Naive thymus-derived CD4-positive, alpha-beta T cell (primary cell): ENCODE data around the gene SMARCAL1. TPM values are rescaled to one million over a fixed set of nuclear protein-coding genes. Genes with fewer than 3 reads are reported as not detected.
"Not testable (repeated sequence)": the region's sequence is repeated elsewhere in the genome, so short reads cannot be mapped to it uniquely, and the experiment has no call there.

Experiments used
- ATAC-seq: fragments of 150-1000 bp; cut with Tn5 transposase; 2 replicates; pipeline ENCODE4 v1.10.0; 2021; ENCODE audit warnings: mild to moderate bottlenecking, moderate library complexity
- CTCF ChIA-PET: fragments of 350-600 bp; sonication (Branson Sonifier 250); formaldehyde crosslinking; loops from one replicate; lab custom pipeline; 2021; ENCODE audit warnings: antibody characterized with exemption; lab: Charles Lee
- POLR2A ChIA-PET: fragments of 350-600 bp; sonication (Branson Sonifier 250); formaldehyde crosslinking; loops from one replicate; lab custom pipeline; 2021; ENCODE audit warnings: antibody characterized with exemption, inconsistent platforms; lab: Charles Lee
- DNase-seq, 9 donors: peaks; one replicate each; pipeline versions ENCODE4 v3.0.0 to v3.0.0-alpha.2; 2020 to 2022; ENCODE audit warnings: mixed read lengths in 1 of 9
- H3K27ac ChIP-seq: one replicate; pipeline ENCODE4 v1.7.0; 2013; ENCODE audit warnings: mild to moderate bottlenecking, low read depth, low read length, moderate library complexity
- H3K27me3 ChIP-seq, 2 donors: one replicate each; pipeline ENCODE4 v1.7.0; 2013; ENCODE audit warnings: low read length in 2 of 2, mild to moderate bottlenecking in 2 of 2, moderate library complexity in 2 of 2; ENCODE audit not compliant: control insufficient read depth in 2 of 2, insufficient read depth in 2 of 2
- H3K36me3 ChIP-seq, 3 experiments: 1 replicate in 2 of 3; 2 replicates in 1 of 3; pipeline ENCODE4 v1.7.0; 2013; ENCODE audit warnings: low read length in 3 of 3, mild to moderate bottlenecking in 3 of 3, moderate library complexity in 1 of 3; ENCODE audit not compliant: insufficient read depth in 3 of 3, control insufficient read depth in 2 of 3
- H3K4me1 ChIP-seq, 2 donors: one replicate each; pipeline ENCODE4 v1.7.0; 2013; ENCODE audit warnings: low read length in 2 of 2, mild to moderate bottlenecking in 2 of 2, moderate library complexity in 1 of 2; ENCODE audit not compliant: control insufficient read depth in 2 of 2, insufficient read depth in 2 of 2
- H3K4me3 ChIP-seq: 2 replicates; pipeline ENCODE4 v1.7.0; 2013; ENCODE audit warnings: mild to moderate bottlenecking, low read length
- H3K9me3 ChIP-seq, 3 experiments: 1 replicate in 2 of 3; 2 replicates in 1 of 3; pipeline ENCODE4 v1.7.0; 2013; ENCODE audit warnings: low read length in 3 of 3; ENCODE audit not compliant: control insufficient read depth in 2 of 3
- H3K27ac Mint-ChIP-seq, 9 donors: one replicate each; pipeline ENCODE4 v1.8.0; 2020 to 2022; ENCODE audit warnings: mixed read lengths in 9 of 9, mild to moderate bottlenecking in 8 of 9, moderate library complexity in 5 of 9, inconsistent platforms in 2 of 9
- H3K27me3 Mint-ChIP-seq, 5 donors: one replicate each; pipeline ENCODE4 v1.8.0; 2021 to 2022; ENCODE audit warnings: mixed read lengths in 5 of 5, mild to moderate bottlenecking in 1 of 5
- H3K36me3 Mint-ChIP-seq, 5 donors: one replicate each; pipeline ENCODE4 v1.8.0; 2020 to 2022; ENCODE audit warnings: mixed read lengths in 5 of 5, mild to moderate bottlenecking in 3 of 5, inconsistent platforms in 1 of 5
- H3K4me1 Mint-ChIP-seq, 7 donors: one replicate each; pipeline ENCODE4 v1.8.0; 2020 to 2022; ENCODE audit warnings: mixed read lengths in 7 of 7, mild to moderate bottlenecking in 3 of 7, inconsistent platforms in 1 of 7
- H3K4me3 Mint-ChIP-seq, 10 donors: one replicate each; pipeline ENCODE4 v1.8.0; 2020 to 2022; ENCODE audit warnings: mild to moderate bottlenecking in 10 of 10, mixed read lengths in 10 of 10, moderate library complexity in 6 of 10, inconsistent platforms in 2 of 10
- H3K9me3 Mint-ChIP-seq, 11 donors: one replicate each; pipeline ENCODE4 v1.8.0; 2020 to 2022; ENCODE audit warnings: mixed read lengths in 11 of 11, mild to moderate bottlenecking in 4 of 11, inconsistent platforms in 1 of 11, moderate library complexity in 1 of 11
- intact Hi-C, 2 donors: fragments of 100-400 bp; cut with micrococcal nuclease; formaldehyde crosslinking; loops; one replicate each; pipeline ENCODE4 v1.15.1; 2023
- polyA plus RNA-seq, 2 donors: library from polyadenylated mRNA; unstranded; fragments of 300-500 nt; fragmentation: Illumina TruSeq; gene quantifications; one replicate each; pipeline ENCODE4 v1.2.3, GENCODE V29; 2021
- total RNA-seq, 6 experiments: library from RNA in 5 of 6; stranded (reverse) in 5 of 6; gene quantifications; 1 replicate in 5 of 6; 2 replicates in 1 of 6; pipeline ENCODE4 v1.2.3 and lab custom pipeline; 2021 to 2026

Gene SMARCAL1
- total and polyA plus RNA-seq, 7 experiments from 2014 or later, result 16.2 to 31.2 (median 24.6) TPM

GRCh38 chr2:216379977-216380376 lies 32.3 kb upstream of the SMARCAL1 start:
- no peaks in the 10 kb centered on the region for H3K36me3 ChIP-seq
- no peaks in the 10 kb centered on the region for H3K9me3 ChIP-seq
- DNase-seq, result no peak
- H3K4me1 ChIP-seq, result no peaks in the 10 kb centered on the region
- H3K4me1 Mint-ChIP-seq, result no peaks in the 10 kb centered on the region
- intact Hi-C loops, result no loop called here
- ATAC-seq, result no peak
- H3K4me3 Mint-ChIP-seq, result no peak overlapping the region
- no peak overlapping the region for H3K27ac Mint-ChIP-seq
- peaks cover 0 to 21% (median 4%) of the 10 kb centered on the region in 5 donors for H3K27me3 Mint-ChIP-seq
- peaks cover 0 to 1% (median 0%) of the 10 kb centered on the region in 11 donors for H3K9me3 Mint-ChIP-seq
- POLR2A ChIA-PET, result no interaction called here
- H3K36me3 Mint-ChIP-seq, result no peaks in the 10 kb centered on the region
- H3K27me3 ChIP-seq, result no peaks in the 10 kb centered on the region
- CTCF ChIA-PET, result no interaction called here
- no peak overlapping the region for H3K27ac ChIP-seq
- no peak overlapping the region for H3K4me3 ChIP-seq

GRCh38 chr2:216384409-216384808 lies 27.9 kb upstream of the SMARCAL1 start:
- DNase-seq, H3K27me3 Mint-ChIP-seq, H3K9me3 Mint-ChIP-seq, H3K4me3 ChIP-seq, H3K4me3 Mint-ChIP-seq, ATAC-seq, POLR2A ChIA-PET, H3K27ac Mint-ChIP-seq, H3K9me3 ChIP-seq, intact Hi-C loops, H3K36me3 Mint-ChIP-seq, H3K36me3 ChIP-seq, CTCF ChIA-PET, H3K27ac ChIP-seq, H3K27me3 ChIP-seq: not testable (repeated sequence)
- H3K4me1 ChIP-seq, result peaks cover 0 to 13% of the 10 kb centered on the region in 2 donors
- H3K4me1 Mint-ChIP-seq, result peaks cover 11 to 19% (median 18%) of the 10 kb centered on the region in 7 donors

GRCh38 chr2:216385478-216385877 lies 26.8 kb upstream of the SMARCAL1 start:
- Mint-ChIP-seq H3K4me1 (peaks cover 11 to 19% (median 18%) of the 10 kb centered on the region in 7 donors), H3K27ac (no peak overlapping the region), H3K27me3 (no peaks in the 10 kb centered on the region), H3K9me3 (peaks cover 0 to 2% (median 0%) of the 10 kb centered on the region in 11 donors), H3K36me3 (peaks cover 0 to 2% (median 0%) of the 10 kb centered on the region in 5 donors), H3K4me3 (no peak overlapping the region)
- no peak for ATAC-seq
- ChIA-PET POLR2A (no interaction called here), CTCF (no interaction called here)
- Histone ChIP-seq H3K27ac (no peak overlapping the region), H3K4me1 (peaks cover 0 to 13% of the 10 kb centered on the region in 2 donors), H3K27me3 (no peaks in the 10 kb centered on the region), H3K4me3 (no peak overlapping the region), H3K9me3 (no peaks in the 10 kb centered on the region), H3K36me3 (no peaks in the 10 kb centered on the region)
- no peak for DNase-seq
- intact Hi-C loops, result loop anchor here (5.0 kb wide), 1 partner anchor 33 kb away; no protein-coding TSS in a partner anchor

- DNase-seq (no peak), ATAC-seq (no peak)
- peaks cover 0 to 2% (median 0%) of the 10 kb centered on the region in 5 donors for H3K36me3 Mint-ChIP-seq
- ChIA-PET POLR2A (no interaction called here), CTCF (interaction anchor here (0.6 to 2.0 kb wide), 2 partner anchors 18 to 34 kb away, joined by 3 to 5 read pairs; no protein-coding TSS in a partner anchor)
- Histone ChIP-seq H3K4me1 (peaks cover 0 to 13% of the 10 kb centered on the region in 2 donors), H3K36me3 (no peaks in the 10 kb centered on the region), H3K27me3 (no peaks in the 10 kb centered on the region), H3K4me3 (no peak overlapping the region), H3K9me3 (no peaks in the 10 kb centered on the region), H3K27ac (no peak overlapping the region)
- intact Hi-C loops, result loop anchor here (5.0 kb wide), 1 partner anchor 35 kb away; no protein-coding TSS in a partner anchor
- peak overlapping the region in 1 of 10 donors; percentile 75 for H3K4me3 Mint-ChIP-seq
- H3K27ac Mint-ChIP-seq, result peak overlapping the region in 1 of 9 donors; percentile 83
- peaks cover 0 to 2% (median 0%) of the 10 kb centered on the region in 11 donors for H3K9me3 Mint-ChIP-seq
- peaks cover 11 to 19% (median 18%) of the 10 kb centered on the region in 7 donors for H3K4me1 Mint-ChIP-seq
- no peaks in the 10 kb centered on the region for H3K27me3 Mint-ChIP-seq
These were observed 25.0 kb upstream of the SMARCAL1 start for GRCh38 chr2:216387262-216387661.

GRCh38 chr2:216388046-216388884 lies 24.0 kb upstream of the SMARCAL1 start:
- H3K27ac ChIP-seq, result no peak overlapping the region
- H3K27me3 Mint-ChIP-seq, result peaks cover 0 to under 1% (median 0%) of the 10 kb centered on the region in 5 donors
- no peaks in the 10 kb centered on the region for H3K9me3 ChIP-seq
- H3K27me3 ChIP-seq, result no peaks in the 10 kb centered on the region
- peak; percentile 88 for ATAC-seq
- H3K4me3 Mint-ChIP-seq, result peak overlapping the region in 6 of 10 donors; percentile 23 to 75 (median 58)
- peaks cover 0 to 2% (median 0%) of the 10 kb centered on the region in 5 donors for H3K36me3 Mint-ChIP-seq
- H3K4me3 ChIP-seq, result no peak overlapping the region
- H3K27ac Mint-ChIP-seq, result peak overlapping the region in 8 of 9 donors; percentile 8 to 94 (median 63)
- POLR2A ChIA-PET, result interaction anchor here (0.6 kb wide), 1 partner anchor 35 kb away, joined by 4 read pairs; no protein-coding TSS in a partner anchor
- H3K36me3 ChIP-seq, result no peaks in the 10 kb centered on the region
- H3K9me3 Mint-ChIP-seq, result peaks cover 0 to 2% (median 0%) of the 10 kb centered on the region in 11 donors
- H3K4me1 ChIP-seq, result peaks cover 0 to 13% of the 10 kb centered on the region in 2 donors
- peaks cover 12 to 19% (median 18%) of the 10 kb centered on the region in 7 donors for H3K4me1 Mint-ChIP-seq
- intact Hi-C loops, result loop anchor here (1.0 to 5.0 kb wide), 3 partner anchors 16 to 36 kb away; partner anchors contain the start of gene SMARCAL1 (in 1 of the 2)
- CTCF ChIA-PET, result interaction anchor here (1.0 to 2.0 kb wide), 2 partner anchors 16 to 35 kb away, joined by 3 to 5 read pairs; no protein-coding TSS in a partner anchor
- peak in 6 of 9 donors; percentile 14 to 65 (median 48) for DNase-seq

- Histone ChIP-seq H3K27me3 (no peaks in the 10 kb centered on the region), H3K36me3 (no peaks in the 10 kb centered on the region), H3K4me3 (no peak overlapping the region), H3K9me3 (no peaks in the 10 kb centered on the region), H3K4me1 (peaks cover 0 to 13% of the 10 kb centered on the region in 2 donors), H3K27ac (no peak overlapping the region)
- H3K27me3 Mint-ChIP-seq, result peaks cover 0 to 5% (median 0%) of the 10 kb centered on the region in 5 donors
- ChIA-PET POLR2A (no interaction called here), CTCF (no interaction called here)
- intact Hi-C loops, result loop anchor here (5.0 kb wide), 1 partner anchor 37 kb away; no protein-coding TSS in a partner anchor
- no peak overlapping the region for H3K4me3 Mint-ChIP-seq
- peaks cover 13 to 21% (median 19%) of the 10 kb centered on the region in 7 donors for H3K4me1 Mint-ChIP-seq
- H3K27ac Mint-ChIP-seq, result no peak overlapping the region
- ATAC-seq (no peak), DNase-seq (no peak)
- H3K9me3 Mint-ChIP-seq, result peaks cover 0 to 2% (median 0%) of the 10 kb centered on the region in 11 donors
- H3K36me3 Mint-ChIP-seq, result peaks cover 0 to 2% (median 0%) of the 10 kb centered on the region in 5 donors
These were observed 22.7 kb upstream of the SMARCAL1 start for GRCh38 chr2:216389570-216389969.
